GM23338 (cell line): ENCODE measurements around the gene EIF4A3.

ENCODE experiments used
- CREB1 ChIP-seq: fragments of 250-450 bp; sonication (Bioruptor Pico); IDR thresholded peaks from 2 replicates; pipeline ENCODE4 v1.5.0; 2020; ENCODE audit warnings: low read depth, mild to moderate bottlenecking, moderate library complexity
- EZH2 ChIP-seq: fragments of 200-600 bp; sonication (generic); IDR thresholded peaks from one replicate; pipeline ENCODE4 v1.8.0; 2017; ENCODE audit warnings: antibody characterized with exemption, mild to moderate bottlenecking, low read depth; ENCODE audit not compliant: unreplicated experiment
- EZH2phosphoT487 ChIP-seq: fragments of 200-600 bp; sonication (generic); IDR thresholded peaks from one replicate; pipeline ENCODE4 v1.8.1; 2018; ENCODE audit warnings: antibody characterized with exemption; ENCODE audit not compliant: unreplicated experiment
- JUNB ChIP-seq: IDR thresholded peaks from one replicate; pipeline ENCODE4 v1.6.1; 2016; ENCODE audit warnings: antibody characterized with exemption; ENCODE audit not compliant: unreplicated experiment
- POLR2AphosphoS5 ChIP-seq: IDR thresholded peaks from 2 replicates; pipeline ENCODE4 v1.6.1; 2016; ENCODE audit warnings: antibody characterized with exemption, low read depth
- ZNF331 ChIP-seq: fragments of 250-450 bp; sonication (Bioruptor Pico); IDR thresholded peaks from 2 replicates; pipeline ENCODE4 v1.5.0; 2020; ENCODE audit warnings: low read depth, mild to moderate bottlenecking, moderate library complexity
- TF ChIP-seq, protein P1 (sequence below), 2 experiments: fragments of 200-600 bp in 1 of 2; sonication (generic) in 1 of 2; conservative IDR thresholded peaks; 2 replicates each; pipeline versions ENCODE4 v1.5.1 to v1.6.1; 2016 to 2017; ENCODE audit warnings: antibody characterized with exemption in 2 of 2, low read depth in 2 of 2, mild to moderate bottlenecking in 2 of 2, moderate library complexity in 1 of 2

DNA sequence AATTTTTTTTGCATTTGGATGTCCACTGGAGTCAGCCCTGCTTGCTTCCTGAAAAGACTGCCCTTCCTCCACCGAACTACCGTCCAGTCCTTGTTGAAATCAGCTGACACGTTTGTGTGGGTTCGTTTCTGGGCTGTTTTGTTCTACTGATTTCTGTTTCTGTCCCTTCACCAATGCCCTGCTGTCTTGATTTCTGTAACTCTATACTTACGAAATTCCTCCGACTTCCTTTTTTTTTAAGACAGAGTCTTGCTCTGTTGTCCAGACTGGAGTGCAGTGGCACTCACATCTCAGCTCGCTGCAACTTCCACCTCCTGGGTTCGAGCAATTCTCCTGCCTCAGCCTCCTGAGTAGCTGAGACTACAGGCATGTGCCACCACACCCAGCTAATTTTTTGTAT is 54.0 kb downstream of the EIF4A3 start:
- TF ChIP-seq, protein P1, sequence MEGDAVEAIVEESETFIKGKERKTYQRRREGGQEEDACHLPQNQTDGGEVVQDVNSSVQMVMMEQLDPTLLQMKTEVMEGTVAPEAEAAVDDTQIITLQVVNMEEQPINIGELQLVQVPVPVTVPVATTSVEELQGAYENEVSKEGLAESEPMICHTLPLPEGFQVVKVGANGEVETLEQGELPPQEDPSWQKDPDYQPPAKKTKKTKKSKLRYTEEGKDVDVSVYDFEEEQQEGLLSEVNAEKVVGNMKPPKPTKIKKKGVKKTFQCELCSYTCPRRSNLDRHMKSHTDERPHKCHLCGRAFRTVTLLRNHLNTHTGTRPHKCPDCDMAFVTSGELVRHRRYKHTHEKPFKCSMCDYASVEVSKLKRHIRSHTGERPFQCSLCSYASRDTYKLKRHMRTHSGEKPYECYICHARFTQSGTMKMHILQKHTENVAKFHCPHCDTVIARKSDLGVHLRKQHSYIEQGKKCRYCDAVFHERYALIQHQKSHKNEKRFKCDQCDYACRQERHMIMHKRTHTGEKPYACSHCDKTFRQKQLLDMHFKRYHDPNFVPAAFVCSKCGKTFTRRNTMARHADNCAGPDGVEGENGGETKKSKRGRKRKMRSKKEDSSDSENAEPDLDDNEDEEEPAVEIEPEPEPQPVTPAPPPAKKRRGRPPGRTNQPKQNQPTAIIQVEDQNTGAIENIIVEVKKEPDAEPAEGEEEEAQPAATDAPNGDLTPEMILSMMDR (conservative IDR thresholded peaks at IDR 0.05; ENCODE audit: low read depth in 2 of 2): no peak
- no peak for TF ChIP-seq POLR2AphosphoS5
- no peak for TF ChIP-seq EZH2
- TF ChIP-seq JUNB: no peak
- TF ChIP-seq EZH2phosphoT487: no peak
- no peak for TF ChIP-seq ZNF331
- no peak for TF ChIP-seq CREB1 (CRISPR knock-in tag)
